UCSD-AML1 (cell line): ENCODE measurements around the gene GDPD5.

Experiments used
- DNase-seq: peaks from one replicate; lab custom pipeline; 2025; ENCODE audit not compliant: unreplicated experiment; lab: John Stamatoyannopoulos, UW

GDPD5 gene

DNA sequence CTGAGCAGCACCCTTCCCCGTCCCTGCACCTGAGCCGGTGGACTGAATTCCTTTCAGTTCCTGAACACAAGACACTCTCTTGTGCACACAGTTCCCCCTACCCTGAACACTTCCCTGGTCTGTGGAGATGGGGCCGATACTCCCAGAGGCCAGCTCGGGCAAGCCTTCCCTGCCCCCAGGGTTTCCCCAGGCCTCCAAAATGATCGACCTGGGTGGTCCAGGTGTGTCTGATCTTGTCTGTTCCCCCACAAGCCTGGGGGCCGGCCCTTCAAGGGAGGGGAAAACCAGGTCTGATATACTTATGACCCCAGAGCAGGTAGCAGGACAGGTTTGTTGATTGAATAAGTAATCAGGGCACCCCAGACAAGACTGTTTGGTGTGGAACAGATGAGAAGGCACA, 52.1 kb downstream of the GDPD5 start:
- DNase-seq = no peak

DNA sequence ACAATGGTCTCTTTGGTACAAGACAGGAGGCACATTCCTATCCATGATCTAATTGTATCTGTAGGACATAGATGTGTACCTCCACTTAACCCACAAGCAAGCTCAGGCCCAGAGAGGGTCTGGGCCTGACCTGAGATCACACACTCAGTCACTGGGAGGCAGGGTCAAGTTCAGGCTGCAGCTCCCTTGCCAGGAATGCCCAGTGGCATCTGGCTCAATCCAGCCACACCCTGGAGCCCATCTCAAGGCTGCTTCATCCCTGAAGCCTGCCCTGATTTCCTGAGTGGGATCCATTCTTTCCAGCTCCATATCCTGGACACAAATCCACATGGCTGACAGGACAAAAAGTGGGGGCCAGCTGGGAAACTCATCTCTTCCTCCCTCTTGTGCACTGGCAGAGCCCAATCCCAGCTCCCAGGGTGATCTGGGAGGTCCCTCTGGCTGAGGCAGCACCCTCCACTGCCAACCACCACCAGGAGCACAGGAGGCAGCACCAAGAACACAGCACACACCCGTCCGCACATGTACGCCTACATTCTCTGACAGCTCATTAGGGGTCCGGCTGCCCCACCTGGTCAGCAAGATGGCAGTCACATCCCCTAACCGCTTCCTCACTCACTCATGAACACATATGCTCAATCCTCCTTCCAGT, 53.5 kb downstream of the GDPD5 start:
- no peak for DNase-seq

DNA sequence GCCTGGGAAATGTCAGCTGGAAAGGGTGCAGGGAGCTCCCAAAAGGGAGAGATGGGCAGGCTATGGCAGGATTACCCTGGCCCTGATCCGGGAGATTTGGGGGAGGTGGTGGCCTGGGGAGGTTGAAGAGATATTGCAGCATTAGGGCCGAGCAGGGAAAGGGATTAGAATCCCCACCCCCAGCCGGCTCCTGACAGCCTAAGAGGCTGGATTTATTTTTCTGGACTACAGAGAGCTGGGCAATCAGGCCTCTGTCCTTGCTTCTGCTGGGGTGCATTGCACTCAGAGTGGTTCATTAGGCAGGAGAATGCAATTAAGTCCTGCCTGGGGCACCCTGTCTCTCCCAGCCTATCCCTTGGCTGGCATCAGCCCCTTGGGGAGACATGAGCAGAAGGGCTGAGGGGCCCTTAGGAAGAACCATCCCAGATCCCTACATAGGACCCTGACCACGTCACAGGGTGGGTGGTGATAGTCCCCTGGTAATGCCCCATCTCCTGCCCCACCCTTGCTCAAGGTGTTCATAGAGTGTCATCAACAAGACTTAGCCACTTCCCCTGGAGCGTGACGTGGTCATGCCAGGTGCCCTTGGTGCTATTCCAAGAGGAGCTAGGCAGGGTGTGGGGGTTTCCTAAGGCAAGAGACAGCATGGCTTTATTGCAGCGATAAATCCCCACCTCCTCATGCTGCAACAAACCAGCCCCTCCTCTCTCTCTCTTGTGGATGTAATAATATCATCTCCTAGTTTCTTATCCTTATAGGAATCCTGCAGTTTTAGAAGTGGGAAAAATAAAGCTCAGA, 54.4 kb downstream of the GDPD5 start:
- DNase-seq = no peak

DNA sequence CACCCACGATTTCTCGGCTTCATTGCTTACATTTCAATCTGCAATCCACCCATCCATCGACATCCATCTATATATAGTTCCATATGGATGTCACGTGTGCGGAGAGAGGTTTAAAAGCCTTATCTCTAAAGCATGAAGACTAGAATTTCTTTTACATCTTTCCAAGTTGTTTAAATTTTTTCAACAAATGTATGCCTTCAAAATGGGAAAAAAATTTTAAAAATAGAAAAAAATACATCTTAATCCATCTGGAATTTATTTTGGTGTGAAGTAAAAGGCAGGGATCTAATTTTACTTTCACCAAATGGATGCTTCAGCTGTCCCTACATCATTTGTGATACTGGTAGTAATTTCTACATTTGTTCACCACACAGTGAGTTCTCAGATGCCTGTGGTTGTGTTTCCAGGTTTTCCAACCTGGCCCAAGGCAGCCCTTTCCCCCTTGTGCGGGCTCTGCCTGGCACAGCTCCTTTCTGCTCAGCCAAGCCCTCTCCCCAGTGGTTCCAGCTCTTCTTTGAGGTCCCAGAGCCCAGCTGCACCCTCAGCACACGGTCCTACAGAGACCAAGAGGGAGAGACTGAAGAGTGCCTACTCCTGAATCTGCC, 55.2 kb downstream of the GDPD5 start:
- no peak for DNase-seq

DNA sequence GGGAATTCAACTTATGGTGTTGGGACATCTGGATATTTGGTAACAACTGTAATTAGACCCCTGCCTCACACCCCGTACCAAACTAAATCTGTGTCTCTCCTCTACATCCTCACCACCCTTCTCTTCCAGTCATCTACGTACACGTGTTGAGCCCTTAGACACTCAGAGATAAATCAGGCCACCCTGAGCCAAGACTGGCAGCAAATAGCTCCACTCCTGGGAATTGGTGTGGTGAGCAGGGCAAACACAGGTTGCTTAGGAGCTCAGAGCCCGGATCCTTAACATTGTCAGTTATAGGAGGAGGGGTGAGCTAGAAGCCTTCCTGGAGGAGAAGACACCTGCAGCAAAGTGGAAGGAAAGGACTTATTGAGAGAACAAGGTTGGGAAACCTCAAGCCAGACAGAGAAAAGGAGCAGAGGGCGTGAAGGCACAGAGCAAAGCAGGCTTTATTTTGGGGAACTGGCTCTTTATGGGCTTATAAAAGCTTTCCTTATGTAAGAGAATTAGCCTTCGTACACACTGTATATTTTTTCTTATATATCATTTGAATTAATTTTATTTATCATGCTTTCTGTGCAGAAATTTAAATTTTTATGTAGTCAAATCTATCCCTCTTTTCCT, 55.8 kb downstream of the GDPD5 start:
- DNase-seq = no peak

DNA sequence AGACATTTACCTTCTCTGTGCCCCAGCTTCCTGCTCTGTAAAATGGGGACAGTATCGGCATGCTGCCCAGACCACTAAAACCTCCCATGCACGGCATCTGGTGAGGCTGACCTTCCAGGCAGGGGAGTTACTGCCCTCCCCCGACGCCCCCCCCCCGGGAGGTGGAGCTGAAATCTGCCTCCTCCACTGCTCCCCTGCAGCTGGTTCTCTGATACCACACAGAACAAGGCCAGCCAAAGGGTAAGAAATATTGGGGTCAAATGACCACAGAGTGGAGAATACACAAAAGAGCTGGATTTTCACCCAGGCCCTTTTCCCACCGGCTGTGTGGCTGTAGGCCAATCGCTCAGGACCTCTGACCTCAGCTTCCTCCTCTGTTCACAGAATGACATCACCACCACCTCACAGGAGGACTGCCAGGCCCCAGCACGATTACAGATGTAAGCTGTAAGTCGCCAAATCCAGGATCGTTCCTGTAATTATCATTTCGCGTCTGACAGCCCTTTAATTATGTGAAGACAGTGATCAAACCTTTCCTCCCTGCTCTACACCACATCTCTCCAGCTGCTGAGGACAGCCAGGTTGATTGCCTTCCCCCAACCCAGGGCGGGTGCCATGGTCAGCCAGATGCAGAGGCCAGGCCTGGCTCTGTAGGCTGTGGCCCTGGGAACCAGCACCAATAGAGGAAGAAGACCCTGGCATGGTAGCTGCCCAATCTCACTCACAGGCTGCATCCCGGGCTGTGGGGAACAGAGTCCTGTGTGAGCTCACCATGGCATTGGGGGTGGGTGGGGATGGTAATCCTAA, 57.0 kb downstream of the GDPD5 start:
- DNase-seq = no peak

DNA sequence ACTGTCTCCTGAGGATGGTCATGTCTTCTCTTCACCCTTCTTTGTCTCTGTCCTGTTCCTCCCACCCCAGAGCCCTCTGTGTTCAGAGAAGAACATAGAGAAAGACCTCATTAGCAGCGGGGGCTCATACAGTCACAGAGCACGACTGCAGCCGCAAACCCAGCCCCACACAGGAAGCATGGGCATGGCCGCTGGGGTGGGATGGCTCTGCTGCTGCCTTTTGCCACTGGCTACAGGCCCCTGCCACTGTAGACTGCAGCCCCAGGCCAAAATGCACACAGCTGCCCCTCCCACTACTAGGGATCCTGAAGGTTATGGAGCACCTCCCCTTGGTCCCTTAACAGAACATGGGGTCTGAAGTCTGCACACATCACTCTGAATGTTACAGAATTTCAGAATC, 57.9 kb downstream of the GDPD5 start:
- no peak for DNase-seq

DNA sequence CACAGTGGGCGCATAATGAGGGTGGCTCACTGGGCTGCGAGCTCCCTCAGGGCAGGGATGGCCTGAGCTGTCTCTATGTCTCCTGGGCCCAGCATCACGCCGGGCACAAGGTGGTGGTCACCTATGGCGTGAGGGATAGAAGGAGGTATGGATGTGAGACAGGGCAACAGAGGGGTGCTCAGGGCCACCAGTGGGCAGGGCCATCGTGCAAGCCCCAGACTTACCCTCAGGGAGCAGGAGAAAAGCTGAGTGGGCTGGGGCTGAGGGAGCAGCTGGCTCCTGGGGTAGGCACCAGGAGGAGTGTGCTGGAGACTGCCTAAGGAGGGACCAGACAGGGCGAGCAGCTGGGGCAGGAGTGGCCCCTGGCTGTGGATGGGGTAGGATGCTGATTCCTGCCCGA, 58.4 kb downstream of the GDPD5 start:
- no peak for DNase-seq

DNA sequence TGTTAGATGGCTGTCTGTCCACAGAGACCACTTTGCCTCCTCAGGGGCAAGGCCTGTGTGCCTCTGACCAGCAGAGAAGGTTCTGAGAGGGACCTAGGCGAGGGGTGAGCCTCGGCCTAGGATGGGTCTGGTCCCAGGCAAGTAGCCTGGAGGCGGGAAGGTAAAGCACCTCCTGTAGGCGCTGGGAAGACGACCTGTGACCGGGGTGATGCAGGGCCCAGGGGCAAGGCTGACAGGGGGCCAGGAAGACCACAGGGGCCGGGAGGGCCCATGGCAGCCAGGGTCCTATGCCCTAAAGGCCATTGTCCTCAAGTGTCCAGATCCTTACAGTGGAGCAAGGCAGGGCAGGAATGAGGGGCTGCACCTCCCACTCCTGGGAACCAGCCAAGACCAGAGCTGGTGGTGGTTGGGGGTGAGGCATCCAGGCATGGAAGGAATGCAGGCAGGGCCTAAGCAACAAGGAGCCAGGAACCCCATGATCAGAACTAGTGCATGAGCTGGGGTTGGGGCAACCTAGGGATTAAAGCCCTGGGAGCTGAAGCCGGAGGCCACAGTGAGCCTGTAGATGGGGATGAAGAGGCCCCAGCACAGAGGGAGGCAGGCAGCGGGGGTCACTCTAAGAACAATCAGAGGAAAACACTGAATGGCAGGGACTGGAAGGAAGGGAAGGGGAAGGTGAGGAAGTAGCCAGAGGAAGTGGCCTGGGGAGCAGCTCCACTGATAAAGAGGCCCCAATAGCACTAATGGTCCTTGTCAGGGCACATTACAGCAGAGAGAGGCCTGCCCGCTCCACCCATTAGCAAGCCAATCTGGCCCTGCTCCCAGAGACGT, 59.8 kb downstream of the GDPD5 start:
- DNase-seq = no peak

DNA sequence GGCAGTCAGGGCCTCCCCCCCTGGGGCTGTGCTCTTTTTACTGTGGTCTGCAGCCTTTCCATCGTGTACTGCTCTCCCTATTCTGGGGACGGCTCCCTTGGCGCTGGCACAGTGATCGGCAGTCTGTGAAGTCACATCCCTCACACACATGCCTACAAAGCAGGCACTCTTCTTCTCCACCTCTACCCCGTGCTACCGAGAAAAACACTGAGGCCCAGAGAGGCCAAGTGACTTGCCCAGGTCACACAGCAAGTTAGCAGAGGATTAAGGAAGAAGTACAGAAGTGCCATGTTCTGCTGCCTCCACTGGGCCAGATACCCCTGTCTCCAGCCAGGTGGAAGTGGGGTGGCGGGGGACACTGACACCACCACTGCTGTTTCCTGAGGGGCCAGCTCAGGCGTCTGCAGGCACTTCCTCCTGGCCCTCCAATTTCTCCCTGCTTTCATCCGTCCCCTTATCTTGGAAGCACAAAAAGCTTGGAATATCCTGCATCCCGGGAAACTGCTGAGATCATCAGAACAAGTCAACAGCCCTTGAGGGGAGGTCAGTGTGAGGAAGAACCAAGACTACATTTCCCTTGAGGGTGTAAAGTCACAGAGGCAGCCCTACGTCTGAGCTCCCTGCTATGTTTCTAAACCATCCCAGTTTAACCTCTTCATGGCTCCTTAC, 62.5 kb downstream of the GDPD5 start:
- no peak for DNase-seq

DNA sequence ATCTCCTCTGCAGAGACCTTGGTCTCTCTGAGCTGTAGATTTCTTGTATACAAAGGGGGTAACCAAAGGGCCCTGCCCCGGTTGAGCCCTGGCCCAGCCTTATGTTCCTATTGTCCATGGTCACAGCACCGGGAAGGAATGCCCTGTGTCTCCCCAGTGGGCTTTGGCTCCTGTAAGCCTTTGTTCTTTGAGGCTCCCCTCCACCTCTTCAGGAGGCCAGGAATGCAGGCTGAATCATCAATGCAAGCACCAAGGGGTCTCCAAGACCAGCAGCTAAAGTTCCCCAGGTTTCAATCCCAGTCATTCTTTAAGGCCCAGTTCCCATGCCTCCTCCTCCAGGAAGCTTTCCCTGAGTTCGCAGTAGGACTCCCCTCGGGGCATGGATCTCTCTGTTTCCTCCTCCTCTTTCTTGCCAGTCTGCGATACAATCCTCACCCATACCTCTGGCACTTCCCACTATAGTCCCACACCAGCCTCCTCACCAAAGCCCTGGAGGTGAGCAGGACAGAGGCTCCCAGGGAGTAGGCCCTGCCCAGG, 63.6 kb downstream of the GDPD5 start:
- DNase-seq = no peak

DNA sequence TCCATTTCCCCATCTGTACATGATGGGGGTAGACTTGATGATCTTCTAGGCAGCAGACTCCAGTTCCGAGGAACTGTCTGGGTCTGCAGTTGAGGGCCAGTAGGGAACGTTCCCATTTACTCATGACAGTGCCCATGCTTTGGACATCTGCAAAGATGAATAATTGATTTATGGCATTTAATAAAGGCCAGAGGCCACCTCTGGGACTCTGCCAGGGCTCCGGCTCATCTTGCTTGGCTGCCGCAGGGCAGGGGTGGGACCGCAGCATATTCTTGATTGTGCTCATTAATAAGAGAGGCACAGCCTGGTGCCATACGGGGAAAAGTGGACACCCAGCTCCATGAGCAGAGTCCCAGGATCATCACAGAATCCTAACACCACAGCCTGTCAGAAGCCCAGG, 64.6 kb downstream of the GDPD5 start:
- no peak for DNase-seq

DNA sequence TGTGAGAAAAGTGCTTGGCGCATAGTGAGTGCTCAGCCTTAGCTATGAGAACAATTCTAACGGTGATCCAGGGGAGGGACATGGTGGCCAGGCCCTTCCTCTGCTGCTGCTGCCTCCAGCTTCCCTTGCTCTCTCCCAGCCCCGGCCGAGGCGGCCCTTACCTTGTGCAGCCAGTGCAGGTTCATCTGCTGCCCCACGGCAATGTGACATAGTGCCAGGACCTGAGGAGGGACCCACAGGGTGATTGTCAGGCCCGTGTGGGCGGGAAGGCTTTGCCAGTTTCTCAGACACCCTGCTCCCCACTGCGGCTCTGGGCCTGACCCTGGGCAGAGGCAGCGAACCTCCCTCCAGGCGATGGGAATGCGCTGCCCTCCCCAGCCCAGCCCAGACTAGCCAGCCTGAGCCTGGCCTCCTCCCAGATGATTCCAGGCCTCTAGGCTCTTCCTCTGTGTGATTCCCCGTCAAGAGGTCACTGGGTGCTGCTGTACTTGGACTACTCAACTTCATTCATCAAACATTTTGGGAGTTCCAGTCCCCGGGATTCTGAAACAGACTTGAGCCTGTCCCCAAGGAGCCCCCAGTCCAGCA, 69.1 kb downstream of the GDPD5 start:
- no peak for DNase-seq

DNA sequence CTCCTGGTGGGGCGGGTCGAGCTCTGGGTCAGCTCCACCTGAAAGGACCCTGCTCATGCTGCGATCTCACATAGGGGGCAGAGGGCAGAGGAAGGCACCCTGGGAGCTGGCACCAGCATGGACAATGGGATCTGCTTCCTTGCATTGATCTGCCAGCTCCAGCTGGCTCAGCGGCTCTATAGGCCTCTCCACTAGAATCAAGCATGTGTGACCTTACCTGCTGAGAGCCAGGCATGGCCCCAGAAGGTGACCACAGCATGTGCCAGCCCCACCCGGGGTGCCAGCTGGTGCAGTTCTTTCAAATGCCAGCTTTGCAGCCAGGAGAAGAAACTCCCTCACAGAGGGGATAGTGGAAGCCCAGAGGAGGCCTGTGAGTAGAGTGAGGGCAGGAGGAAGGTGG, 70.8 kb downstream of the GDPD5 start:
- DNase-seq = no peak

DNA sequence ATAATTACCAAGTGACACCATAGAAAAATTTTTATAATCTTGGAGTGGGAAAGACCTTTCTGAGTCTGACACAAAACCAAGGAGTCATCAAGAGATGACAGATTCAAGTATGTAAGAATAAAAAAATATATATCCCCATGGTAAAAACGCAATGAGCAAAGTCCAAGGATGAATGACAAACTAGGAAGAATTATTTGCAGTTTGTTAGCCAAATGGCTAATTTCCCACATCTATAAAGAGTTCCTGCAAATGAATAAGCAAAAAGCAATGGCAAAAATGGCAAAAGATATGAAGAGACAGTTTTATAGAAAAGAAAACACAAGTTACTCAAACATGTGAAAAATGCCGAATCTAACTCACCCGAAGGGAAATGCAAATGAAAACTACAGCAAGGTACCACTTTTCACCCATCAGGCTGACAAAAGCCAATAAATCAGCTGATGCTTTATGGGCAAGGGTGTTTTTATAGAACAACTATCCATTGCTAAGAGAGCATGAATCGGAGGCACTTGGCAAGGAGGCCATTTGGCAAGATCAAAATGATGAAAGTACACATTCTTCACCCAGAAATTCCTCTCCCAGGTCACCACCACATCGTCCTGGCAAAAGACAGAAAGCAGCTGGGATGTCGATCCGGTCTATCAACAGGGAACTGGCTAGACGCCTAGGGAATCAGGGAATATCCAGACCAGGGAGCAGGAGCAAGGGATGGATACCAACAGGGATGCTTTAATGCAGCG, 71.7 kb downstream of the GDPD5 start:
- DNase-seq = no peak

DNA sequence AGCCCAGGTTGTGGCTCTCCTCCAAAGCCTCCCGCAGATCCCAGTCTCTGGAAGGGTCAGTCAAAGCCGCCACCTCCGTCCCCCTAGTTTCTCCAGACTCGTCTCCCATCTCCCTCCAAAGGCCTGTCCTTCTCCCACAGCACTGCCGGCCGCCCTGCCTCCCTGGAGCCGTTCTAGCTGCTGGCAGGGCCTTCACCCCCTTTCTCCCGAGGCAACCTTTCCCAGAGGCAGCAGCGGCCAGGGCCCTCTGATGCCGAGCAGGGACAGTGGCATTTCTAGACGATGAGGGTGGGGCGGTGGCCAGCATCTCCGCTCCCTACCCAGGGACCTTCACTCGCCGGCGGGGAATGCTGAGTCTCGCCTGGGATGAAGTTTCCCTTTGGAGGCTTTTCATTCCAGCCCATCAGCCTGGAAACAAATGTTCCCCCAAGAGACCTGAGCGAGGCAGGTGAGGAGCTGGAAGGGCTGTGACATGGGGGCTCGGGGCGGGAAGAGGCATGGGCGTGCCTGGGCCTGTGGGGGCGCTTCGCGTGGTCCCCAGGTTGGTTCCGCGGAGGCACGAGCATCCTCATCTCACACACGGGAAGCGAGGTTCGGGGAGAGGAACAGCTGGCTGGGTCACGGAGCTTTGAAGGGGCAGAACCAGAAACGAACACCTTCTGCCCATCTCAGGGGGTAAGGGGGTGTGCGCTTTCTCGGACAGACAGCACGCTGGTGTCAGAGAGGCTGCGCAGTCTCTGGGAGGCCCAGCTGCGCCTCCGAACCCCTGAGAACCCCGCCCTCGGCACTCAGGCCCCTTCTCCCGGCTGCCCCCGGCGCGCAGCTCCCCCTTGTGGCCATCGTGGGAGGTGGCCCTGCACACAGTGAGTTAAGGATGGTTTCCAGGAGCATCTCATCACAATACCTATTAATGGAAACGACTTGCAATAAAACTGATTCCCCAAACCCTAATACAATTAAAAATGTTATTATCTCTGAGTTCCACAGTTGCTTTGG, 74.6 kb downstream of the GDPD5 start:
- DNase-seq = peak; percentile 24

DNA sequence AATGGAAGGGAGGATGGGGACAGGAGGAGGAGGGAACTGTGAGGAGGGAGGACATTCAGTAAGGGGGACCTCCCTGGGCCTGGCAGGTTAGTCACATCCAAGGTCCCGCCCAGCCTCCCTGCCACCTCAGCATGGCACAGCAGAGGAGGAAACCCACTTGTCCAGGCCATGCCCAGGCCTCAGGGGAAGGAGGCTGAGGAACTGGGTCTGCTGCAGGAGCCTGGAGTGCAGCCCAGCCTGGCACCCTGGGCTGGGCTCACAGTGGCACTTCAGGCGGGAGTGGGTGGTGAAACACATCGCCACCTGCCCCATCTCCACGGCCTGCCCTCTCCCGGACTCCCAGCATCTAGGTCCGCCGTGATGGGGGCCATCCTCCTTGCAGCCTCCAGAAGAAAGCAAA, 75.5 kb downstream of the GDPD5 start:
- DNase-seq = no peak
